Muscle layer of duodenum (tissue), 2 donors: ENCODE measurements around the gene PDCD2L.

Experiments used
- H3K27ac ChIP-seq: one replicate; pipeline ENCODE4 v1.7.0; 2013; ENCODE audit warnings: mild to moderate bottlenecking, low read length
- H3K27me3 ChIP-seq: one replicate; pipeline ENCODE4 v1.7.0; 2013; ENCODE audit warnings: low read depth, mild to moderate bottlenecking, control low read depth, low read length
- H3K36me3 ChIP-seq, 2 donors: one replicate each; pipeline ENCODE4 v1.7.0; 2013; ENCODE audit warnings: low read length in 2 of 2, control low read depth in 1 of 2, mild to moderate bottlenecking in 1 of 2; ENCODE audit not compliant: insufficient read depth in 2 of 2, control insufficient read depth in 1 of 2
- H3K4me1 ChIP-seq, 2 donors: one replicate each; pipeline ENCODE4 v1.7.0; 2013; ENCODE audit warnings: low read length in 2 of 2, mild to moderate bottlenecking in 2 of 2, control low read depth in 1 of 2, moderate library complexity in 1 of 2; ENCODE audit not compliant: insufficient read depth in 2 of 2, control insufficient read depth in 1 of 2
- H3K4me3 ChIP-seq, 2 donors: one replicate each; pipeline ENCODE4 v1.7.0; 2013; ENCODE audit warnings: low read length in 2 of 2, low read depth in 1 of 2, mild to moderate bottlenecking in 1 of 2
- H3K9me3 ChIP-seq, 2 donors: one replicate each; pipeline ENCODE4 v1.7.0; 2013; ENCODE audit warnings: low read length in 2 of 2, control low read depth in 1 of 2, mild to moderate bottlenecking in 1 of 2; ENCODE audit not compliant: control insufficient read depth in 1 of 2
- donor health status: healthy.

PDCD2L gene

GRCh38 chr19:34426096-34426661 lies 22.0 kb downstream of the PDCD2L start:
- H3K27ac ChIP-seq: no peak overlapping the region
- no peak overlapping the region for H3K4me3 ChIP-seq
- H3K36me3 ChIP-seq: peaks cover 0 to 10% of the 10 kb centered on the region in 2 donors
- H3K9me3 ChIP-seq: no peaks in the 10 kb centered on the region
- H3K4me1 ChIP-seq: peaks cover 8 to 20% of the 10 kb centered on the region in 2 donors
- H3K27me3 ChIP-seq: no peaks in the 10 kb centered on the region

- Histone ChIP-seq H3K36me3 (peaks cover 0 to 8% of the 10 kb centered on the region in 2 donors), H3K9me3 (no peaks in the 10 kb centered on the region), H3K4me1 (peaks cover 8 to 33% of the 10 kb centered on the region in 2 donors), H3K4me3 (peak overlapping the region; percentile 84 to 90), H3K27me3 (no peaks in the 10 kb centered on the region), H3K27ac (peak overlapping the region; percentile 73)
Measured at GRCh38 chr19:34428549-34429285, 24.5 kb downstream of the PDCD2L start.

- H3K4me1 ChIP-seq: peaks cover 8 to 33% of the 10 kb centered on the region in 2 donors
- peak overlapping the region; percentile 84 to 90 for H3K4me3 ChIP-seq
- peaks cover 0 to 9% of the 10 kb centered on the region in 2 donors for H3K36me3 ChIP-seq
- H3K27me3 ChIP-seq: no peaks in the 10 kb centered on the region
- no peaks in the 10 kb centered on the region for H3K9me3 ChIP-seq
- H3K27ac ChIP-seq: no peak overlapping the region
Measured at GRCh38 chr19:34429553-34429952, 25.4 kb downstream of the PDCD2L start.

- Histone ChIP-seq H3K27ac (peak overlapping the region; percentile 32), H3K4me1 (peaks cover 8 to 33% of the 10 kb centered on the region in 2 donors), H3K4me3 (peak overlapping the region; percentile 18 to 26), H3K9me3 (no peaks in the 10 kb centered on the region), H3K36me3 (peaks cover 4 to 20% of the 10 kb centered on the region in 2 donors), H3K27me3 (no peaks in the 10 kb centered on the region)
Measured at GRCh38 chr19:34430738-34431625, 26.8 kb downstream of the PDCD2L start.

GRCh38 chr19:34431681-34432402 lies 27.6 kb downstream of the PDCD2L start:
- Histone ChIP-seq H3K27ac (no peak overlapping the region), H3K4me3 (no peak overlapping the region), H3K4me1 (peaks cover 8 to 33% of the 10 kb centered on the region in 2 donors)

GRCh38 chr19:34432797-34433196 lies 28.6 kb downstream of the PDCD2L start:
- Histone ChIP-seq H3K27ac (no peak overlapping the region), H3K27me3 (no peaks in the 10 kb centered on the region), H3K9me3 (no peaks in the 10 kb centered on the region), H3K4me3 (no peak overlapping the region), H3K36me3 (peaks cover 12 to 30% of the 10 kb centered on the region in 2 donors), H3K4me1 (peaks cover 8 to 33% of the 10 kb centered on the region in 2 donors)

More at GRCh38 chr19:34431681-34432402, 27.6 kb downstream of the PDCD2L start:
- no peaks in the 10 kb centered on the region for H3K27me3 ChIP-seq
- peaks cover 10 to 21% of the 10 kb centered on the region in 2 donors for H3K36me3 ChIP-seq
- H3K9me3 ChIP-seq: no peaks in the 10 kb centered on the region

GRCh38 chr19:34436716-34437115 lies 32.5 kb downstream of the PDCD2L start:
- Histone ChIP-seq H3K36me3 (peaks cover 32 to 50% of the 10 kb centered on the region in 2 donors), H3K27me3 (no peaks in the 10 kb centered on the region), H3K4me1 (peaks cover 0 to 7% of the 10 kb centered on the region in 2 donors), H3K4me3 (no peak overlapping the region), H3K9me3 (no peaks in the 10 kb centered on the region), H3K27ac (no peak overlapping the region)

- peaks cover 63 to 68% of the 10 kb centered on the region in 2 donors for H3K36me3 ChIP-seq
- H3K4me3 ChIP-seq: no peak overlapping the region
- no peaks in the 10 kb centered on the region for H3K4me1 ChIP-seq
- no peaks in the 10 kb centered on the region for H3K27me3 ChIP-seq
- H3K9me3 ChIP-seq: no peaks in the 10 kb centered on the region
- H3K27ac ChIP-seq: no peak overlapping the region
Measured at GRCh38 chr19:34448191-34448590, 44.0 kb downstream of the PDCD2L start.

GRCh38 chr19:34452723-34453122 lies 48.5 kb downstream of the PDCD2L start:
- Histone ChIP-seq H3K4me1 (no peaks in the 10 kb centered on the region), H3K36me3 (peaks cover 50% of the 10 kb centered on the region in 2 donors), H3K9me3 (no peaks in the 10 kb centered on the region), H3K4me3 (no peak overlapping the region), H3K27ac (no peak overlapping the region), H3K27me3 (no peaks in the 10 kb centered on the region)

GRCh38 chr19:34454091-34454490 lies 49.9 kb downstream of the PDCD2L start:
- Histone ChIP-seq H3K4me1 (no peaks in the 10 kb centered on the region), H3K36me3 (peaks cover 50 to 54% of the 10 kb centered on the region in 2 donors), H3K9me3 (no peaks in the 10 kb centered on the region), H3K4me3 (no peak overlapping the region), H3K27ac (no peak overlapping the region), H3K27me3 (no peaks in the 10 kb centered on the region)
